Hematopoietic multipotent progenitor cell treated with erythropoietin and hydrocortisone succinate and interleukin-3 and kit ligand, for 8 days (in vitro differentiated cells): Measurements from ENCODE around the gene IL33.

Experiments
- DNase-seq: peaks from one replicate; pipeline ENCODE4 v3.0.0-alpha.2; 2015

The IL33 gene

DNA sequence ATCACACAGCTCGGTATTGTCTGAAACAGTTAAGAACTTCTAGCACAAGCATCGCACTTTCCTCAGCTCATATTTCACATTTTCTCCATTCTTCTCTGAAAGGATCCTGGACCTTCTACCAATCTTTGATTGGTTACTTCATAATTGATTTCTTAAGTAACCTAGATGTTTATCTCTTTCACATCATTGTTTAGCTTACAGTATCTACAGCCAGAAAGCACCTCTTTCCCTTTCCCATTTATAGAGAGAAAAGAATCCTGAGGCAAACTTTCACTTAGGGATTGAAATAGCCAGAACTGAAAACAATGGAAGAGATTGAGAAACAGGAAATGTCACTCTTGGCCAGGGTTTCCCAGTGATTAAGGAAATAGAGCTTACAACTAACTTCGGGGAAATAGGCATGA lies 2.5 kb downstream of the IL33 start:
- no peak for DNase-seq

- no peak for DNase-seq
Observed at GRCh38 chr9:6219040-6219439, 3.4 kb downstream of the IL33 start.

DNA sequence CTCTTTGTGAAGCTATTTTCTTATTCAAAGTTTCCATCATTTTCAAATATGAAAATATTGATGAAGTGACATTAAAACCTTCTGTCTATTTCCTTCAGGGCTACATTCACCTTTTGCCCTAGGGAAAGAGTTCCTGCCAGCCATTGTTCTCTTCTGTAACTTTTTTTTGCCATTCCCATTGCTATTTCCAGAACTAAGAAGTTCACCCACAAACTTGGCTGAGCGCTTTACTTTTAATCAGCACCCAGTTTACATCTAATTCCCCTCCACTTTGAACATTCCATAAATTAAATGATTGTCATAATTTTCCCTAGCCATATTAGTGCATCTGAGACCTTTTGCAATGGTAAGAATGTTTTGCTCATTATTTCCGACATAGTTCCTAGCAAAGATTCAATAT lies 4.4 kb downstream of the IL33 start:
- no peak for DNase-seq

DNA sequence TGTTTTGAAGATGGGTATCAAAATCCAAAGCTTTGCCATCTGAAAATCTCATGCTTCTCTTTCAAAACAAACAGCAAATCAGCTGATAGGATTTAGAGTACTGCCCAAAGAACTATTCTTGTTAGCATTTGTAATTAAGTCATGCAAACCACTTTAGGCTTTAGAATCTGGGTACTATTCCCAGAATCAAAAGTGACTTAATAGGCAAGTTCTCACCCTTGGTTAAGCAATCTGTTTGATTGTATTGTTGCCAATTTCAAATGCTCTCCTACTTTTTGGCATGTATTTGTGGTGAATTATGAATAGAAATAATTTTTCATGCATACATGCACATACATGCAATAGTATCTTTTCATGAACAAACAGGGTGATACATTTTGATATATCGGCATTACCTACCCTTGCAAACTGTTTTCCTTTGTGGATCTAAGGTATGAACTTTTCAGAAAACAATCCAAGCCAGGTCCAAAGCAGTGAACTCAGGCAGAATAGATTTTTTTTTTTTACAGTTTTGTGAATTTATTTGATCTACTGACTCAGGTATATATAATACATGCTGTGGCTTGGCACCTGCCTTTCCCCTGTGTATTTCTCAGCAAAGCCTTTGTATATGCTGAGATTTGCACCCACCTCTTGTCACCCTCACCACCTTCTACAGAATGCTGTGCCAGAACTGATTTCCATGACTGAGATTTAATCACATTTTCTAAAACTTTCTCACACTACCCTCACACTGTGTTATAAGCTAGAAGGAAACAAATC lies 9.0 kb downstream of the IL33 start:
- no peak for DNase-seq

DNA sequence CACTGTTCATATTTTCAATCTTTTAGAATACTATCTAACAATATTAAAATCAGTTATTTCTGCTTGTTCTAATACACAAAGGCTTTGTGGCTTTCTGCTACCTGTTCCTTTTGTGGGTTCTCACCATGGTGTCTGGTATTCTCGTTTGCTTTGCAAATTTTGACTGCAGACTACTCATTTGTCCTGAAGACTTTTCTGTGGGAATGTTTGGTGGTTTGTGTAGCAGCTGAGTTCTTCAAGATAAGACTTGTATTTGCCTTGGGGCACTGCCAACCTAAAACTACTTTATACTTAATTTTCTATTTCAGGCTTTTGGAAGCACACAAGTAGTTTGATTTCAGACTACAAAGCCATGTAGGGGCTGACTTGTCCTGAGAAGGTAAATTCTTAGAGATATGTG lies 11.1 kb downstream of the IL33 start:
- peak; percentile 20 for DNase-seq

- no peak for DNase-seq
Observed at GRCh38 chr9:6229186-6229585, 13.6 kb downstream of the IL33 start.

DNA sequence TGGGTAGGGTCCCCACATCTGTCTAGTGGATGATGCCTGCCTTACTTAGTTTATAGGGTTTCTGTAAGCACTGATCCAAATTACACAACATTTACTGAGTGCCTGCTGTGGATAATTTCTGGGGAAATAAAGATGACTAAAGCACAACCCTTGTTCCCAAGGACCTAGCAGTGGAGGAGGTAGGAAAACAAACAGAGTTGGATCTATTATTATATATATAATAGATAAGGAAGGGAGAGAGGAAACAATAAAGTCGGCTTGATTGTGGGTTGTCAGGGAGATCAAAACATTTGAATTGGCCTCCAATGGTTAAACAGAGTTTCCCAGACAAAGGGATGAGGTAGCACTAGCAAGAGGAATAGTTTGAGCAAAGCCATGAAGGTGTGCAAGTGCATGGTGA lies 14.0 kb downstream of the IL33 start:
- no peak for DNase-seq

DNA sequence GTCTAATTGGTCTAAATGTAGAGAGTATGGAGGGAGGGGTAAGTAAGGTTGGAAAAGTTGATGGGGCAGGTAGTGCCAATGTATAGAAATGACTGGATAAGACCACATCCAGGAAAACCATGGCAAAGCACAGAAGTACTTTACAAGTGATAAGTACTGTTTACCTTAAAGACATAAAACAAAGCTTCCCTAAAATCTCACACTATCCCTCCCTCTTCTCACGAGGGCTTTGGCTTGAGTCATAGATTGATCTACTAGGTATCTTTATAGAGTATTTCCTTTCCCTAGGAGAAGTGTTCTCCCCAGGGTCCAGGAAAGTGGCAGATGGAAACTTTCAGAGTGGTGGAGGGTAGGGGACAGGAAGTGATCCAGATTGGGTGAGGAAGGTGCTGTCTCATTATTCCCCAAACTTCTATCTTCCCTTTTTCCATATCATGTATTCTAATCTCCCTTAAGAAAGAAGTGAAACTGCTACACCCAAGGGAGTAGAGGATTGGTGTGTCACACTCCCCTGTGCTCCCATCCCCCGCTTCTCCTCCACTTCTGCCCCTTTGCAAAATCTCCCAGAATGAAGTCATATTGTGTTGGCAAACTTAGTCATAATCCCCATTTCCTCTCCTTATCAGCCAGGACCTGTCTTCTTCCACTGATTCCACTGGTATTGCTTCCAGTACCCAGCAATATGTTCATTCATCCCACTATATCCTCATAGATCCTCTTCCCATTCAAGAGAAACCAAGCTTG lies 14.6 kb downstream of the IL33 start:
- DNase-seq = no peak

- no peak for DNase-seq
Observed at GRCh38 chr9:6232336-6232945, 16.8 kb downstream of the IL33 start.

- no peak for DNase-seq
Observed at GRCh38 chr9:6234014-6234413, 18.4 kb downstream of the IL33 start.

DNA sequence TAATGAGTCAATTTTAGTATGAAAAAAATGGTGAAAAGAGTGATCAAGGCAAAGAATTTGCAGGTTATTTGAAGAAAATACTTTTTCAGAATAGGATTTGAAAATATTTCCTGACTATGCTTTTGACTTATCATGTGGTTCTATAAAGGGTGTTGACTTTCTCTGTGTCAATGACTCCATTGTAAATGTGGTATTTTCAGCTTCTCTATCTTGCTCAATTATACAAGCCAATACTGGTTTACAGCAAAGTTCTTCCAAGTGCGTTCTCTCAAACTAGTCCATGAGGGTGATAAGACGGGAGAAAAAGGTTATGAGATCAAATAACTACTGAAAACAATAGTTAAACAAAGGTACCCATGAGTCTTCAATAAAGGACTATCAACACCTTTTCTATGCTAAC lies 21.7 kb downstream of the IL33 start:
- no peak for DNase-seq

GRCh38 chr9:6239048-6239461 lies 23.4 kb downstream of the IL33 start:
- DNase-seq = no peak

GRCh38 chr9:6239694-6240093 lies 24.1 kb downstream of the IL33 start:
- DNase-seq = no peak

GRCh38 chr9:6243746-6244145 lies 28.1 kb downstream of the IL33 start:
- no peak for DNase-seq

GRCh38 chr9:6247266-6247665 lies 31.7 kb downstream of the IL33 start:
- no peak for DNase-seq

GRCh38 chr9:6268826-6269397 lies 53.3 kb downstream of the IL33 start:
- DNase-seq = no peak

- DNase-seq = no peak
Observed at GRCh38 chr9:6270896-6271295, 55.3 kb downstream of the IL33 start.

GRCh38 chr9:6271508-6272228 lies 56.1 kb downstream of the IL33 start:
- no peak for DNase-seq

GRCh38 chr9:6272229-6272598 lies 56.6 kb downstream of the IL33 start:
- DNase-seq = no peak

DNA sequence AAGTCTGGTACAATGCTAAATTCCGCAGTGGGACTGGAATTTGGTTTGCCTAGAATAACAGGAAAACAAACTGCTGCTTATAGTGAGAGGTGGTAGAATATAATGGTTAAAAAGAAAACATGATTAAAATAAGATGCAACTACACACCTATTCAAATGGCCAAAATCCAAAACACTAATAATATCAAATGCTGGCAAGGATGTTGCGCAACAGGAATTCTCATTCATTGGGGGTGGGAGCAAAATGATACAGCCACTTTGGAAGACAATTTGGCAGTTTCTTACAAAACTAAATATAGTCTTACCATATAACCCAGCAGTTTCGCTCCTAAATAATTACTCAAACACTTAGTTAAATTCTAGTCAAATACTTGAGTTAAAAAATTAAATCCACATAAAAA lies 61.8 kb downstream of the IL33 start:
- no peak for DNase-seq

GRCh38 chr9:6301858-6302257 lies 86.3 kb downstream of the IL33 start:
- no peak for DNase-seq

DNA sequence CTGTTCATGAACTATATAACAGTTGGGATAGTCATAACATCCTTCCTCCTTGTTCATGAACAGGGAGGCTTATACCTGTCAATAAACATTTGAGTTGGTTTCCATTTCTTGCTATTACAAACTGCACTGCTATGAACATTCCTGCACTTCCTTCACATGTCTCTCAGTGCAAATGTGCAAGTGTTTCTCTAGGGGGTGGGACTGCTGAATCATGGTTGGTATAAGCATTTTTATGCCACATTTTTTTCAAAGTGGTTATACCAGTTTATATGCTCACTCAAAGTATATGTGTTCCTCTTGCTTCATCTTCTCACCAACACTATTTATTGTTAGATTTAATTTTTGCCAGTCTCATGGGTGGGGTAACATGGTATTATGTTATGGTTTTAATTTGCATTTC lies 86.8 kb downstream of the IL33 start:
- DNase-seq = no peak

GRCh38 chr9:6304232-6304631 lies 88.6 kb downstream of the IL33 start:
- DNase-seq = no peak
